HG02852 (cell line): ENCODE data around the gene CENPV.
"Not testable (repeated sequence)": the region's sequence is repeated elsewhere in the genome, so short reads cannot be mapped to it uniquely, and the experiment has no call there.

Experiments used
- ATAC-seq: cut with Tn5 transposase; IDR thresholded peaks from one replicate; pipeline ENCODE4 v1.9.1; 2021; ENCODE audit warnings: mild to moderate bottlenecking, moderate library complexity; ENCODE audit not compliant: unreplicated experiment

Gene CENPV

DNA sequence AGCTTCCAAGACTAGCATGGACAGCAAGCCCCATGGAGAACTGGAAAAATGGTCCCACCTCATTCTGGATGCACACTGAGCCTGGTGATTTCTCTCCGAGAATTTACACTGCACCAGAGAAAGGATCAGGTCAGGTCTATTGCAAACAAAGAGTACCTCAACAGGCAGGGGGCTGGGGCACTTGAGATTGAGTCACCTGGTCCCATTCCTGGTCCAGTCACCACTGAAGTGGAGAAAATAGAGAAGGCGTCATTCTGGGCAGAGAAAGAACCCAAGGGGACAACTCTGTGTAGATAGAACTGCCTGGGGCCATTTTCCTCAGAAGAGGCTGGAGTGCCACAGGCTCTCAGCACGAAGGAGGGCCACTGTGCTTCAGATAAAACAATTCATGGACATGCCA, 38.4 kb downstream of the CENPV start:
- no peak for ATAC-seq

DNA sequence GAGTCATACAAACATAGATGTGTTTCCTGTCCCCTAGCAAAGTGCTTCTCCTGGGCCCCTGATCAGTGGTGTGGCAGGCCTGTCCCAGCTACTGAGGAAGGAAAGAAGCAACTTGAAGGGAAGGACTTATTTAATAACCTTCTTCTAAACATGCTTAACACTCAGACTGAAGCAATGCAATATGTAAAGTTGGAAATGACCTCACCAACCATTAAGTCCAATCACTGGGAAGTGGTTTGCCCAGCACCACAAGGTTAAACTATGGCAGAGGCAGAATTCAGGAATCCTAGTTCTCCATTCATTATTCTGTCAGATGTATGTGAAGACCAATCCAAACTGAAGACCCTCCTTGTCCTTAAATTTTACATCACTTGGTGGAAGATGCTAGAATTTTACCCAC, 39.1 kb downstream of the CENPV start:
- no peak for ATAC-seq

DNA sequence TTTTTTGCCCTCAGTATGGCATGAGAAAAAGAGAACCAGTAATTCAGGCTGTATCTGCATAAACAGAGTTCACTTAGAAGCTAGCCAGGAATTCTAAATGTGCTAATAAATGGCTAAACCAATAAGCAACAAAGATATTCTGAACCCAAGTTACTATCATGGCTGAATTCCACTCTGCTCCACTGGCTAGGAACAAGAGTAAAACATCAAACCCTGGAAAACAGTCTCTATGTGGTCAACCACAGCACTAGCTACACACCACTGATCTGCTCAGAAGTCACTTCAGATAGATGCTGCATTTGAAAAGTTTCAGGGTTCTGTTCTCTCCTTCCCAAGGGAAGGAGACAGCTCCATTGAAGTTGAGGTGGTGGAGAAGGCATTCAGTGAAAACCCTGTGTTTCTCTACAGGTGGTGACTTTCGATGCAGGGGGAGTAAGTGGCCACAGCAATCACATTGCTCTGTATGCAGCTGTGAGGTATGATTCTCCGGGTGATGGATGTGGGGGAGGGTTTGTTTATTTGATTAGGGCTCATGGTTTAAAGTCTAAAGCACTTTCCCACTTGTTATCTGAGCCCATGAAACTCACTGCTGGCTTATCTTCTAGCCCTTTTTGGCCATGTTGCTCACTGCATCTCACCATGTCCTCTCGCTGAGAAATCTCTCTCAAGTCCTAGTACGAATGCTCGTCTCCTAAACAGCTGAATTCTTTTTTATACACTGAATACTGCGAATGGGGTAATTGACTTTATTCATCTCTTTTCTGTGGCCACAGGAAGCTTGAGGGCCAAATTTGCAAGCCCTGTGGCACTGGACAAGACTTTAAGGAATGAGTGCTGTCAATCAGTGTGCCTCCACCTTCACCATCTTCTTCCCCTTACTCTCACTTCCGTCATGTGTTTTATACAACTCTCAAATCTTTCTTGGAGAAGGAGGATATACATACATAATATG, 39.9 kb downstream of the CENPV start:
- ATAC-seq, result no peak

DNA sequence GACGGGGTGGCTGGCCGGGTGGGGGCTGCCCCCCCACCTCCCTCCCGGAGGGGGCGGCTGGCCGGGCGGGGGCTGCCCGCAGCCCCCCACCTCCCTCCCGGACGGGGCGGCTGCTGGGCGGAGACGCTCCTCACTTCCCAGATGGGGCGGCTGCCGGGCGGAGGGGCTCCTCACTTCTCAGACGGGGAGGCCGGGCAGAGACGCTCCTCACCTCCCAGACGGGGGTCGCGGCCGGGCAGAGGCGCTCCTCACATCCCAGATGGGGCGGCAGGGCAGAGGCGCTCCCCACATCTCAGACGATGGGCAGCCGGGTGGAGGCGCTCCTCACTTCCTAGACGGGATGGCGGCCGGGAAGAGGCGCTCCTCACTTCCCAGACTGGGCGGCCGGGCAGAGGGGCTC, 41.2 kb downstream of the CENPV start:
- not testable (repeated sequence) for ATAC-seq

DNA sequence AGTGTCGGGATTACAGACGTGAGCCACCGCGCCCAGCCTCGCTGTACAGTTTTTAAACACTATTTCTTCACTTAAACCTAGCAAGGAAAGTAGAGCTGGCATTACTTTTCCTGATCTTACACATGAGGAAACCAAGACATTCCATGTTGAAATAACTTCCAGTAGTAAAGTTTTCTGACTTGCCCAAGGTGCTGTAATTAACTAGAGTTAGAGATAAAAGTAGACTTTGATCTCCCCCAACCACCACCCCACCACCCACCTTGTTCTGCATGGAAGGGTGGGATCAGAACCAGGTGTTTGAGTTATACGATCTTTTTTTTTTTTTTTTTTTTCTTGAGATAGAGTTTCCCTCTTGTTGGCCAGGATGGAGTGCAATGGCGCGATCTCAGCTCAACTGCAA, 47.1 kb downstream of the CENPV start:
- no peak for ATAC-seq

DNA sequence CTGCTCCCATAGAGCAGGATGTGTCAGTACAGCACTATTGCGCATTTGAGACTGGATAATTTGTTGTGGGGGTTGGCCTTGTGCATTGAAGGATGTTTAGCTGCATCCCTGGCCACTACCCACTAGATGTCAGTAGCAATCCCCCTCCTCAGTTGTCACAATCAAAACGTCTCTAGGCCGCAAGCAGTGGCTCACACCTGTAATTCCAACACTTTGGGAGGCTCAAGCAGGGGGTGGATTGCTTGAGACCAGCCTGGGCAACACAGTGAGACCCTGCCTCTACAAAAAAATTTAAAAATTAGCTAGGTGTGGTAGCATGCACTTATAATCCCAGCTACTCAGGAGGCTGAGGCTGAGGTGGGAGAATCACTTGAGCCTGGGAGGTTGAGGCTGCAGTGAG, 48.4 kb downstream of the CENPV start:
- ATAC-seq, result no peak

DNA sequence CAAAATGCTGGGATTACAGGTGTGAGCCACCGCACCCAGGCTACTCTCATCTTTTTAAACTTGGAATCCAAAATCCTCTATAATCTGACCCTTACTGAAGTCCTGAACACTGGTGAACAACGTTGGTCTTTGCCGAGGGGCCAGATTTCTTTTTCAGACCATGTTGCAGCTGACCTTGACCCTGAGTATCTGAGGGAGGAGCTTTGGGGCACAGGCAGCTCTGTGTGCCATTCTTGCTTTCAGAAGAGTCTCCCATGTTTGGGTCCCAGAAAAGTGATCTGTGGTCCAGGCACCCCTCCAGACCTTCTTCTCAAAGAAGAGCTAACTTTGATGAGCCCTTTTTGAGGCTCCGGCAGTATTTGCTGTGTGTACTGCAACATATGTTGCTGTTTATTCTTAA, 50.4 kb downstream of the CENPV start:
- ATAC-seq, result no peak

DNA sequence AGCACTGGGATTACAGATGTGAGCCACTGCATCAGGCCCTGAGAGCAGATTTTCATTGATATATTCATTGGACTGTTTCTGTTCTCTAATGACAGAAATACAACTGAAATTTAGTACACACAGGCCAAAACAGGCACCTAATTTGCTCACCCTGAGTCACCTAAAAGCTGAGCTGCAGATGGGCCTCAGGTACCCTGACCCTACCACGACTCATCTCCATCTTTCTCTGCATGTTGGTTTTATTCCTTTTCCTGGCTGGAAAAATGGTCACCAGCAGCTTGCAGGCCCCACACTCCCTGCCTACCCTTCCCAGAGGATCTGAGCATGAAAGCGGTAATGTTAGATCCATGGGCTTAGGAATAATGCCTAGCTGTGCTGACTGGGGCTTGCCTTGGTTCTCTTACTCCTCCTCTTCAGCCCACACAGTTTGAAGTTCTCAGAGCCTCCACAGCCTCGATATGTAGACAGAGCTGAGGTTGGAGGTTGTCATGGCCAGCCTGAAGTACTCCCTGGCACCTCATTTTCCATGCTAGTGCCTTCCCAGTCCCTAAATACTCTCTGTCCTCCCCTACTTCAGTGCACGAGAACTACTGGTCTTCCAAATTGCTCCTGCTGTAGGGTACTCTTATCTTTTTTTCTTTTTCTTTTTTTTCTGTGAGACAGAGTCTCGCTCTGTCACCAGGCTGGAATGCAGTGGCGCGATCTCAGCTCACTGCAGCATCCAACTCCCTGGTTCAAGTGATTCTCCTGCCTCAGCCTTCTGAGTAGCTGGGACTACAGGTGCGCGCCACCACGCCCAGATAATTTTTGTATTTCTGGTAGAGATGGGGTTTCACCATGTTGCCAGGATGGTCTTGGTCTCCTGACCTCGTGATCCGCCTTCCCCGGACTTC, 51.1 kb downstream of the CENPV start:
- no peak for ATAC-seq

DNA sequence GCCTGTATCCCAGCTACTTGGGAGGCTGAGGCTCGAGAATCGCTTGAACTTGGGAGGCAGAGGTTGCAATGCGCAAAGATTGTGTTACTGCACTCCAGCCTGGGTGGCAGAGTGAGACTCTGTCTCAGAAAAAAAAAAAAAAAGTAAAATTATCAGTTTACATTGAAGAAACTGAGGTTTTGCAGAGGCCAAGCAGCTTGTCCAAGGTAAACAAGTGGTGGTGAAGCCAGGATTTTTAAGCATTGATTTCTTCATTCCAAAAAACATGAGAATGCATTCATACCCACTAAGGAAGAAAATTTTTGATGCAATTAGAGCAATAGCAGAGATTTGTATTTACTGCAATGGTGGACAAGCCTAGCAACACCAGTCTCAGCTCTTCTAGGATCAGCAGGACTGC, 52.7 kb downstream of the CENPV start:
- ATAC-seq, result no peak

DNA sequence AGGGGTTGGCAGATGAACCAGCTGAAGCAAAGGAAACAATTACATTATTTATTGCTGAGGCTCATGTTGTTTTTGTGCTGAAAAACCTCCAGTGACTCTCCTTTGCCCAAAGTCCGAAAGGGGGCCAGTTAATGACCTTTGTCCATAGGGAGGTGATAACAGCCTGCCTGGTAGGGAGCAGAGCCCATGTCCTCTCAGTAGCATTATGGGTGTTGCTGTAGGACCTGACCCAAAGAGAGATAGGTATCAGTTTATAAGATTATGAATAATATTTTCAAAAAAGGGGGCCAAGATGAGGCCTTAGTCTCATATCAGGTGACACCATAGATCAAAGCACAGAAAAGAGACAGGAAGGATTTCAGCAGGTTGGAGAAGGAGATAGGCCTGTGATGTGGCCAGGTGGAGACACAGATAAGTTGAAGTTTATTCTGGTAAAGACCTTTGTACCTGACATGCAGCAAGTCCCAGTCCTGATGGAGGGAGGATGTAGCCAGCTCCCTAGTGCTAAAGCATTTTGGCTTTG, 55.1 kb downstream of the CENPV start:
- ATAC-seq, result no peak

DNA sequence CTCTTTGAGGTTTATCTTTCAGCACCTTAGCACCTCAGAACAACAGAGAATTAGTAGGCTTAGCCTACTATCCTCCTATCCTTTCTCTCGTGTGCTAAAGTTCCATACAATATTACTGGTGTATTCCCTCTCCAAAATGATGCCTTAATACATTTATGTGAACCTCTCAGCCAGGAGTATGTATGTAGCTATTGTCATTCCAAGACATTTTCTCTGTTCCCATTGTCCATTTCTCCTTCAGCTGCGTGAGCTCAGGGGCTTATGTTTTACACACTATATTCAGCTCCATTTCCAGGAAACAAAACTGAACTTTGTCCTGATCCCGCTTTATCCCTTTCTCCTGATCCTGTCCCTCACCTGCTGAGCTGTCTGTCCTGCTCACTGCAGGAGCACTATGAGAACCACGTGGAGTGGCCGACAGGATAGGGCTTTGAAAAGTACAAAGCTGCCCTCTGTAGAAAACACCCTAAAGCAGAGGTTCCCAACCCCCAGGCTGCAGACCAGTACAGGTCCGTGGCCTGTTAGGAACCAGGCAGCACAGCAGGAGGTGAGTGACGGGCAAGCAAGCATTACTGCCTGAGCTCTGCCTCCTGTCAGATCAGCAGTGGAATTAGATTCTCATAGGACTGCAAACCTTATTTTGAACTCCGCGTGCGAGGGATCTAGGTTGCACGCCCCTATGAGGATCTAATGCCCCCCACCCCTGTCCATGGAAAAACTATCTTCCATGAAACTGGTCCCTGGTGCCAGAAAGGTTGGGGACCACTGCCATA, 55.7 kb downstream of the CENPV start:
- ATAC-seq, result no peak

DNA sequence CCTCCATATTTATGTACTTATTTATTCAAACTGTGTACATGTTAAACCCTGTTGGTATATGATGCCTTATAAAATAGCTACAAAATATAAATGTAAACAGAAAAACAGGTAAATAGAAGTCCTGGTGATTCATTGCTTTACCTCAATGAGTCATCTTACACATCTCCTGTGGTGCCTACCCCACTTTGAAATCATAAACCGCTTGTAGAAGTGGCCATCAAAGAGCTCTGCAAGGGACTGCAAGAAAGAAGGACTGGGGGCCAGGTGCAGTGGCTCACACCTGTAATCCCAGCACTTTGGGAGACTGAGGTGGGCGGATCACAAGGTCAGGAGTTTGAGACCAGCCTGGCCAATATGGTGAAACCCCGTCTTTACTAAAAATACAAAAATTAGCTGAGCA, 57.2 kb downstream of the CENPV start:
- ATAC-seq, result not testable (repeated sequence)

DNA sequence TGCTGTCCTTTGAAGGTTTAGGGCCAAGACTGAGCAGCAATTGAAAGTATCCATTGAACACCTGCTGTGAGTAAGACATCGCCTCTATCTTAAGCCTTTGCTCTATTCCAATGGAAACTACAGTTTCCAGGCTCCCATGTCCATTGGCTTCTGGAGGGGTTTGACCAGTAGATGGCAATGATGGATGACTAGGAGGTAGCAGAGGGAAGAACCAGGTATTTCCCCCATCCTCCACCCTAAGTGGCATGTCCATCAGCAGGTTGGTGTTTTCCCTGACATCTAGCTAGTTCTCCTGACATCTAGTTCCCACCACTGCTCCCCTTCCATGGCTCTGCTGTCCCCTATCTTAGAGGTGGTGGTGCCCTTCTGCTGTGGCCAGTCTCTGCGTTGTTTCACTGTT, 58.7 kb downstream of the CENPV start:
- no peak for ATAC-seq

DNA sequence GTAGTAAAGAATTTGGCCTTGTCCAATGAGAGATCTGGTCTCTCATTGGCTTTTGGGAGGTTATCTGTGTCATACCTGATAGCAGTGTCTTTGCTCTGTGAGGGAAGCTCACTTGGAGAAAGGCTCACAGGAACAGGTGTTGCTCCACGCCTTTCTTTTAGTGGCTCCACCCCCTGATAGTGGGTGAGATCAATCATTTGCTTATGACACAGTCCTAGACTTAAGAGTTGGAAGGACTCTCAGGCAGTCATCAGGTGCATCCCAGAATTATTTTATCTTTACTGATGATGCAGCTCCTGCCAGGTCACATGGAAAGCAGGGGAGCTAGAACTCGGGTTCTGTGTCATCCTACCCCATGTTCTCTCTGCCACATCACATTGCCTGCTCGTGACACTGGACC, 59.3 kb downstream of the CENPV start:
- ATAC-seq, result no peak
